Liver (tissue), 9 donors: ENCODE measurements around the gene SRCAP. TPM values are rescaled to one million over a fixed set of nuclear protein-coding genes. Genes with fewer than 3 reads are reported as not detected.

Source experiments
- DNase-seq: peaks from one replicate; pipeline ENCODE4 v3.0.0-alpha.2; 2017; ENCODE audit warnings: low spot score
- H3K27ac ChIP-seq, 2 donors: one replicate each; pipeline ENCODE4 v1.7.0; 2013; ENCODE audit warnings: inconsistent platforms in 2 of 2, low read length in 2 of 2, control low read depth in 1 of 2, low read depth in 1 of 2, mild to moderate bottlenecking in 1 of 2
- H3K27me3 ChIP-seq, 4 donors: one replicate each; pipeline versions ENCODE4 v1.6.1 to v1.7.0; 2013; ENCODE audit warnings: low read length in 3 of 4, inconsistent platforms in 1 of 4, mild to moderate bottlenecking in 1 of 4, moderate library complexity in 1 of 4; ENCODE audit not compliant: control insufficient read depth in 4 of 4, insufficient read depth in 4 of 4
- H3K36me3 ChIP-seq, 4 donors: one replicate each; pipeline versions ENCODE4 v1.6.1 to v1.7.0; 2013; ENCODE audit warnings: low read length in 3 of 4, mild to moderate bottlenecking in 3 of 4, low read depth in 1 of 4, moderate library complexity in 1 of 4; ENCODE audit not compliant: control insufficient read depth in 4 of 4, insufficient read depth in 3 of 4
- H3K4me1 ChIP-seq, 4 donors: one replicate each; pipeline versions ENCODE4 v1.6.1 to v1.7.0; 2013; ENCODE audit warnings: low read length in 3 of 4, mild to moderate bottlenecking in 3 of 4, moderate library complexity in 1 of 4; ENCODE audit not compliant: control insufficient read depth in 4 of 4, insufficient read depth in 4 of 4
- H3K4me3 ChIP-seq, 3 donors: one replicate each; pipeline versions ENCODE4 v1.6.1 to v1.7.0; 2013; ENCODE audit warnings: low read length in 3 of 3, control low read depth in 1 of 3, low read depth in 1 of 3, mild to moderate bottlenecking in 1 of 3
- H3K9ac ChIP-seq, 2 donors: one replicate each; pipeline ENCODE4 v1.7.0; 2013; ENCODE audit warnings: low read length in 2 of 2, mild to moderate bottlenecking in 2 of 2, moderate library complexity in 2 of 2, control low read depth in 1 of 2, low read depth in 1 of 2
- H3K9me3 ChIP-seq, 4 donors: one replicate each; pipeline versions ENCODE4 v1.6.1 to v1.7.0; 2013; ENCODE audit warnings: low read length in 3 of 4; ENCODE audit not compliant: control insufficient read depth in 4 of 4
- EGR1 ChIP-seq, 2 donors: IDR thresholded peaks; 2 replicates each; pipeline ENCODE4 v1.6.1; 2016 to 2018; ENCODE audit warnings: antibody characterized with exemption in 2 of 2, low read depth in 2 of 2
- FOXA1 ChIP-seq: IDR thresholded peaks from 2 replicates; pipeline ENCODE4 v1.6.1; 2016; ENCODE audit warnings: antibody characterized with exemption
- FOXA2 ChIP-seq: IDR thresholded peaks from 2 replicates; pipeline ENCODE4 v1.6.1; 2016; ENCODE audit warnings: antibody characterized with exemption
- GABPA ChIP-seq, 2 donors: IDR thresholded peaks in 1 of 2; conservative IDR thresholded peaks in 1 of 2; 2 replicates each; pipeline ENCODE4 v1.6.1; 2016; ENCODE audit warnings: antibody characterized with exemption in 2 of 2, mild to moderate bottlenecking in 1 of 2, moderate library complexity in 1 of 2
- HNF4A ChIP-seq, 2 donors: conservative IDR thresholded peaks; 2 replicates each; pipeline ENCODE4 v1.6.1; 2016; ENCODE audit warnings: antibody characterized with exemption in 2 of 2, mild to moderate bottlenecking in 2 of 2
- HNF4G ChIP-seq: IDR thresholded peaks from 2 replicates; pipeline ENCODE4 v1.6.1; 2016; ENCODE audit warnings: antibody characterized with exemption
- JUND ChIP-seq, 2 donors: IDR thresholded peaks; 2 replicates each; pipeline ENCODE4 v1.6.1; 2016; ENCODE audit warnings: antibody characterized with exemption in 2 of 2
- NR2F2 ChIP-seq: IDR thresholded peaks from 2 replicates; pipeline ENCODE4 v1.6.1; 2016; ENCODE audit warnings: antibody characterized with exemption
- RAD21 ChIP-seq, 2 donors: IDR thresholded peaks; 2 replicates each; pipeline ENCODE4 v1.6.1; 2016; ENCODE audit warnings: antibody characterized with exemption in 2 of 2, mild to moderate bottlenecking in 2 of 2
- RXRA ChIP-seq, 2 donors: IDR thresholded peaks; 2 replicates each; pipeline ENCODE4 v1.6.1; 2017 to 2018; ENCODE audit warnings: antibody characterized with exemption in 2 of 2, mild to moderate bottlenecking in 1 of 2
- SP1 ChIP-seq: IDR thresholded peaks from 2 replicates; pipeline ENCODE4 v1.6.1; 2018; ENCODE audit warnings: antibody characterized with exemption, mild to moderate bottlenecking
- TAF1 ChIP-seq: conservative IDR thresholded peaks from 2 replicates; pipeline ENCODE4 v1.6.1; 2016; ENCODE audit warnings: antibody characterized with exemption, mild to moderate bottlenecking
- YY1 ChIP-seq: IDR thresholded peaks from 2 replicates; pipeline ENCODE4 v1.6.1; 2016; ENCODE audit warnings: antibody characterized with exemption, mild to moderate bottlenecking
- WGBS: extraction: QIAGEN DNeasy Blood & Tissue Kit; methylation state at CpG from one replicate; pipeline ENCODE4 v1.1.7; 2013; 5-methylcytosine and 5-hydroxymethylcytosine counted together
- polyA plus RNA-seq, 2 donors: library from polyadenylated mRNA; stranded (reverse) in 1 of 2; unstranded in 1 of 2; fragments of 200-250 nt in 1 of 2; fragments of >200 nt in 1 of 2; fragmentation: Nextera tagmentation in 1 of 2; extraction: Ambion mirVana in 1 of 2; gene quantifications; one replicate each; pipeline versions ENCODE4 v1.2.1 to v1.2.3, GENCODE V29; 2013 to 2015
- total RNA-seq, 2 donors: library from RNA; depleted of rRNA; stranded (reverse); fragments of >200 nt; gene quantifications; one replicate each; pipeline ENCODE4 v1.2.3, GENCODE V29; 2014
- TF ChIP-seq, protein P1 (sequence below): IDR thresholded peaks from 2 replicates; pipeline ENCODE4 v1.6.1; 2016; ENCODE audit warnings: antibody characterized with exemption, mild to moderate bottlenecking
- TF ChIP-seq, protein P2 (sequence below): IDR thresholded peaks from 2 replicates; pipeline ENCODE4 v1.6.1; 2016; ENCODE audit warnings: antibody characterized with exemption
- TF ChIP-seq, protein P3 (sequence below): IDR thresholded peaks from 2 replicates; pipeline ENCODE4 v1.6.1; 2016; ENCODE audit warnings: antibody characterized with exemption
- TF ChIP-seq, protein P4 (sequence below): IDR thresholded peaks from 2 replicates; pipeline ENCODE4 v1.6.1; 2016; ENCODE audit warnings: antibody characterized with exemption
- TF ChIP-seq, protein P5 (sequence below): fragments of 150-350 bp; IDR thresholded peaks from 2 replicates; pipeline ENCODE4 v1.5.1; 2017; ENCODE audit warnings: improper control_type of control experiment, low read depth, low read length; ENCODE audit not compliant: missing input control
- donor health status: healthy.
- donor health status: healthy.
- donor health status: healthy.
- donor health status: healthy.
- donor health status: healthy.

The SRCAP gene
- total and polyA plus RNA-seq, 4 donors: 7.6 to 27.7 (median 17.7) TPM

DNA sequence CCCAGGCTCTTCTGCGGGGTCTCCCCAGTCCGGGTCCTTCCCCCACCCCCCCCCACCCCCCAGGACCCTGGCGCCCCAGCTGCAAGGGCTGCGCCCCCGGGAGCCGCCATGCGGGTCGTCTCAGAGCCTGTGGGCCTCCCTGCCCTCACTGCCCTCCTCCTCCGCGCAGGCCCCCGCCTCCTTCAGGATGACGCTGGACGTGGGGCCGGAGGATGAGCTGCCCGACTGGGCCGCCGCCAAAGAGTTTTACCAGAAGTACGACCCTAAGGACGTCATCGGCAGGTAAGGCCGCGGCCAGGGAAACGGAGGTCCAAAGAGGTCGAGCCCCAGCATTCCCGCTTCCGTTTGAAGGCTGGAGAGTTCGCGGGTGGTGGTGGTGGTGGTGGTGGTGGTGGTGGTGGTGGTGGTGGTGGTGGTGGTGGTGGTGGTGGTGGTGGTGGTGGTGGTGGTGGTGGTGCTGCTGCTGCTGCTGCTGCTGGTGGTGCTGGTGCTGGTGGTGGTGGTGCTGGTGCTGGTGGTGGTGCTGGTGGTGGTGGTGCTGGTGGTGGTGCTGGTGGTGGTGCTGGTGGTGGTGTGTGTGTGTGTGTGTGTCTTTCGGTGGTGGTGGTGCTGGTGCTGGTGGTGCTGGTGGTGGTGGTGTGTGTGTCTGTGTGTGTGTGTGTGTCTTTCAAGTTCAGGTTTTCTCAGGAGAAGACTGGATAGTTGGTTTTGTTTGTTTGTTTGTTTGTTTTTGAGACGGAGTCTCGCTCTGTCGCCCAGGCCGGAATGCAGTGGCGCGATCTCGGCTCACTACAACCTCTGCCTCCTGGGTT, 49.9 kb downstream of the SRCAP start:
- 14% methylated on average over 36 of the region's 36 CpGs for WGBS
- Histone ChIP-seq H3K36me3 (peaks cover 4 to 6% (median 5%) of the 10 kb centered on the region in 4 donors), H3K9ac (no peak overlapping the region), H3K4me3 (peak overlapping the region; percentile 67 to 96 (median 79)), H3K27ac (peak overlapping the region in 1 of 2 donors; percentile 59), H3K27me3 (no peaks in the 10 kb centered on the region), H3K4me1 (peaks cover 0 to 34% (median 19%) of the 10 kb centered on the region in 4 donors), H3K9me3 (no peaks in the 10 kb centered on the region)
- no peak for TF ChIP-seq SP1
- TF ChIP-seq RXRA (IDR thresholded peaks at IDR 0.05): no peak
- no peak for TF ChIP-seq HNF4G
- no peak for TF ChIP-seq EGR1 (IDR thresholded peaks at IDR 0.05; ENCODE audit: low read depth in 2 of 2)
- no peak for TF ChIP-seq GABPA (IDR thresholded peaks at IDR 0.05 in 1 of 2, conservative IDR thresholded peaks at IDR 0.05 in 1 of 2)
- no peak for TF ChIP-seq YY1
- TF ChIP-seq, protein P1, sequence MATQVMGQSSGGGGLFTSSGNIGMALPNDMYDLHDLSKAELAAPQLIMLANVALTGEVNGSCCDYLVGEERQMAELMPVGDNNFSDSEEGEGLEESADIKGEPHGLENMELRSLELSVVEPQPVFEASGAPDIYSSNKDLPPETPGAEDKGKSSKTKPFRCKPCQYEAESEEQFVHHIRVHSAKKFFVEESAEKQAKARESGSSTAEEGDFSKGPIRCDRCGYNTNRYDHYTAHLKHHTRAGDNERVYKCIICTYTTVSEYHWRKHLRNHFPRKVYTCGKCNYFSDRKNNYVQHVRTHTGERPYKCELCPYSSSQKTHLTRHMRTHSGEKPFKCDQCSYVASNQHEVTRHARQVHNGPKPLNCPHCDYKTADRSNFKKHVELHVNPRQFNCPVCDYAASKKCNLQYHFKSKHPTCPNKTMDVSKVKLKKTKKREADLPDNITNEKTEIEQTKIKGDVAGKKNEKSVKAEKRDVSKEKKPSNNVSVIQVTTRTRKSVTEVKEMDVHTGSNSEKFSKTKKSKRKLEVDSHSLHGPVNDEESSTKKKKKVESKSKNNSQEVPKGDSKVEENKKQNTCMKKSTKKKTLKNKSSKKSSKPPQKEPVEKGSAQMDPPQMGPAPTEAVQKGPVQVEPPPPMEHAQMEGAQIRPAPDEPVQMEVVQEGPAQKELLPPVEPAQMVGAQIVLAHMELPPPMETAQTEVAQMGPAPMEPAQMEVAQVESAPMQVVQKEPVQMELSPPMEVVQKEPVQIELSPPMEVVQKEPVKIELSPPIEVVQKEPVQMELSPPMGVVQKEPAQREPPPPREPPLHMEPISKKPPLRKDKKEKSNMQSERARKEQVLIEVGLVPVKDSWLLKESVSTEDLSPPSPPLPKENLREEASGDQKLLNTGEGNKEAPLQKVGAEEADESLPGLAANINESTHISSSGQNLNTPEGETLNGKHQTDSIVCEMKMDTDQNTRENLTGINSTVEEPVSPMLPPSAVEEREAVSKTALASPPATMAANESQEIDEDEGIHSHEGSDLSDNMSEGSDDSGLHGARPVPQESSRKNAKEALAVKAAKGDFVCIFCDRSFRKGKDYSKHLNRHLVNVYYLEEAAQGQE: no peak
- no peak for TF ChIP-seq NR2F2
- no peak for TF ChIP-seq FOXA2
- TF ChIP-seq, protein P2, sequence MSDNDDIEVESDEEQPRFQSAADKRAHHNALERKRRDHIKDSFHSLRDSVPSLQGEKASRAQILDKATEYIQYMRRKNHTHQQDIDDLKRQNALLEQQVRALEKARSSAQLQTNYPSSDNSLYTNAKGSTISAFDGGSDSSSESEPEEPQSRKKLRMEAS: no peak
- no peak for TF ChIP-seq RAD21 (IDR thresholded peaks at IDR 0.05)
- no peak for TF ChIP-seq TAF1
- TF ChIP-seq, protein P3, sequence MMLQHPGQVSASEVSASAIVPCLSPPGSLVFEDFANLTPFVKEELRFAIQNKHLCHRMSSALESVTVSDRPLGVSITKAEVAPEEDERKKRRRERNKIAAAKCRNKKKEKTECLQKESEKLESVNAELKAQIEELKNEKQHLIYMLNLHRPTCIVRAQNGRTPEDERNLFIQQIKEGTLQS: no peak
- TF ChIP-seq FOXA1: no peak
- TF ChIP-seq, protein P4, sequence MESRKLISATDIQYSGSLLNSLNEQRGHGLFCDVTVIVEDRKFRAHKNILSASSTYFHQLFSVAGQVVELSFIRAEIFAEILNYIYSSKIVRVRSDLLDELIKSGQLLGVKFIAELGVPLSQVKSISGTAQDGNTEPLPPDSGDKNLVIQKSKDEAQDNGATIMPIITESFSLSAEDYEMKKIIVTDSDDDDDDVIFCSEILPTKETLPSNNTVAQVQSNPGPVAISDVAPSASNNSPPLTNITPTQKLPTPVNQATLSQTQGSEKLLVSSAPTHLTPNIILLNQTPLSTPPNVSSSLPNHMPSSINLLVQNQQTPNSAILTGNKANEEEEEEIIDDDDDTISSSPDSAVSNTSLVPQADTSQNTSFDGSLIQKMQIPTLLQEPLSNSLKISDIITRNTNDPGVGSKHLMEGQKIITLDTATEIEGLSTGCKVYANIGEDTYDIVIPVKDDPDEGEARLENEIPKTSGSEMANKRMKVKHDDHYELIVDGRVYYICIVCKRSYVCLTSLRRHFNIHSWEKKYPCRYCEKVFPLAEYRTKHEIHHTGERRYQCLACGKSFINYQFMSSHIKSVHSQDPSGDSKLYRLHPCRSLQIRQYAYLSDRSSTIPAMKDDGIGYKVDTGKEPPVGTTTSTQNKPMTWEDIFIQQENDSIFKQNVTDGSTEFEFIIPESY: no peak
- peak; percentile 48 for DNase-seq

DNA sequence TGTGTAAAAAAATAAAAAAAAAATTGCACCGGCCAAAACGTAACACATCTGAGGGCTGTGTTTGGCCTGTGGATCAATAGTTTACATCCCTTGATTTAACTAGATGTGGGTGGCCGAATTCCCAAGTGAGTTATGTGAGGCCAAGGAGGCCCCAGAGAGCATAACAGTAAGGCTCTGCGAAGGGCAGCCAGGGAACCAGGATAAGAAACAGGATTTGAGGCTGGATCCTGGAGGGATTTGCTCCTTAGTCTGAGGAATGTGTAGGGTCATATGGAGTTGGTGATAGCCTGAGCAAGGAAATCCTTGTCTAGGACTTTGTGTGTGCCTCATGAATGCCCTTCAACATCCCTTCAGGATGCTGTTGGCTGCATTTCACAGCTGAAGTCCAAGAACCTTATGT, 51.2 kb downstream of the SRCAP start:
- H3K27ac ChIP-seq: no peak overlapping the region
- WGBS: 80% methylated on average over 4 of the region's 4 CpGs
- H3K9ac ChIP-seq: no peak overlapping the region
- H3K4me3 ChIP-seq: no peak overlapping the region
- TF ChIP-seq SP1 (no peak), NR2F2 (no peak), EGR1 (IDR thresholded peaks at IDR 0.05; ENCODE audit: low read depth in 2 of 2) (no peak), HNF4A (conservative IDR thresholded peaks at IDR 0.05) (no peak), JUND (IDR thresholded peaks at IDR 0.05) (no peak), GABPA (IDR thresholded peaks at IDR 0.05 in 1 of 2, conservative IDR thresholded peaks at IDR 0.05 in 1 of 2) (no peak), TAF1 (no peak), FOXA2 (no peak), HNF4G (no peak), RXRA (IDR thresholded peaks at IDR 0.05) (no peak), YY1 (no peak), RAD21 (IDR thresholded peaks at IDR 0.05) (no peak)
- TF ChIP-seq, protein P2: no peak
- TF ChIP-seq, protein P3: no peak
- TF ChIP-seq, protein P4: no peak
- TF ChIP-seq, protein P5, sequence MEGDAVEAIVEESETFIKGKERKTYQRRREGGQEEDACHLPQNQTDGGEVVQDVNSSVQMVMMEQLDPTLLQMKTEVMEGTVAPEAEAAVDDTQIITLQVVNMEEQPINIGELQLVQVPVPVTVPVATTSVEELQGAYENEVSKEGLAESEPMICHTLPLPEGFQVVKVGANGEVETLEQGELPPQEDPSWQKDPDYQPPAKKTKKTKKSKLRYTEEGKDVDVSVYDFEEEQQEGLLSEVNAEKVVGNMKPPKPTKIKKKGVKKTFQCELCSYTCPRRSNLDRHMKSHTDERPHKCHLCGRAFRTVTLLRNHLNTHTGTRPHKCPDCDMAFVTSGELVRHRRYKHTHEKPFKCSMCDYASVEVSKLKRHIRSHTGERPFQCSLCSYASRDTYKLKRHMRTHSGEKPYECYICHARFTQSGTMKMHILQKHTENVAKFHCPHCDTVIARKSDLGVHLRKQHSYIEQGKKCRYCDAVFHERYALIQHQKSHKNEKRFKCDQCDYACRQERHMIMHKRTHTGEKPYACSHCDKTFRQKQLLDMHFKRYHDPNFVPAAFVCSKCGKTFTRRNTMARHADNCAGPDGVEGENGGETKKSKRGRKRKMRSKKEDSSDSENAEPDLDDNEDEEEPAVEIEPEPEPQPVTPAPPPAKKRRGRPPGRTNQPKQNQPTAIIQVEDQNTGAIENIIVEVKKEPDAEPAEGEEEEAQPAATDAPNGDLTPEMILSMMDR: no peak
- H3K4me1 ChIP-seq: peaks cover 1 to 40% (median 26%) of the 10 kb centered on the region in 4 donors
- no peaks in the 10 kb centered on the region for H3K9me3 ChIP-seq
- no peak for DNase-seq
- no peaks in the 10 kb centered on the region for H3K27me3 ChIP-seq
- peaks cover 3 to 9% (median 5%) of the 10 kb centered on the region in 4 donors for H3K36me3 ChIP-seq
